Measurements from ENCODE around the gene AUTS2. TPM values are rescaled to one million over a fixed set of nuclear protein-coding genes. Genes with fewer than 3 reads are reported as not detected.

AUTS2 gene
- total and polyA plus RNA-seq, 7 experiments from 2014 or later: 0.40 to 31.7 (median 4.2) TPM

- Histone ChIP-seq H3K4me3 (ENCODE audit: low read length) (no peak overlapping the region), H3K27ac (ENCODE audit: low read depth, low read length) (no peak overlapping the region), H3K36me3 (ENCODE audit: control insufficient read depth in 2 of 3, insufficient read depth in 3 of 3, low read length in 3 of 3) (no peaks in the 10 kb centered on the region), H3K4me1 (ENCODE audit: control insufficient read depth in 2 of 2, insufficient read depth in 2 of 2, low read length in 2 of 2) (no peaks in the 10 kb centered on the region), H3K27me3 (ENCODE audit: control insufficient read depth in 2 of 2, insufficient read depth in 2 of 2, low read length in 2 of 2) (no peaks in the 10 kb centered on the region), H3K9me3 (ENCODE audit: control insufficient read depth in 2 of 3, low read length in 3 of 3) (no peaks in the 10 kb centered on the region)
- POLR2A ChIA-PET: no interaction called here
- intact Hi-C loops (cut with micrococcal nuclease): no loop called here
- Mint-ChIP-seq H3K27me3 (peaks cover 0 to 9% (median 0%) of the 10 kb centered on the region in 5 donors), H3K9me3 (peaks cover 0 to 31% (median 7%) of the 10 kb centered on the region in 11 donors), H3K4me3 (no peak overlapping the region), H3K36me3 (no peaks in the 10 kb centered on the region), H3K27ac (no peak overlapping the region), H3K4me1 (no peaks in the 10 kb centered on the region)
- no peak for DNase-seq
- ATAC-seq: no peak
- CTCF ChIA-PET: interaction anchor here (1.2 kb wide), 1 partner anchor 8 kb away, joined by 3 read pairs; no protein-coding TSS in a partner anchor
Observed at GRCh38 chr7:70837589-70837988, 1239.3 kb downstream of the AUTS2 start.

- no peak for ATAC-seq
- peaks cover 0 to 9% (median 0%) of the 10 kb centered on the region in 5 donors for H3K27me3 Mint-ChIP-seq
- CTCF ChIA-PET: interaction anchor here (1.2 kb wide), 1 partner anchor 9 kb away, joined by 3 read pairs; no protein-coding TSS in a partner anchor
- H3K4me1 ChIP-seq (ENCODE audit: control insufficient read depth in 2 of 2, insufficient read depth in 2 of 2, low read length in 2 of 2): no peaks in the 10 kb centered on the region
- H3K4me3 ChIP-seq (ENCODE audit: low read length): no peak overlapping the region
- H3K36me3 ChIP-seq (ENCODE audit: control insufficient read depth in 2 of 3, insufficient read depth in 3 of 3, low read length in 3 of 3): no peaks in the 10 kb centered on the region
- H3K4me1 Mint-ChIP-seq: no peaks in the 10 kb centered on the region
- no peaks in the 10 kb centered on the region for H3K27me3 ChIP-seq (ENCODE audit: control insufficient read depth in 2 of 2, insufficient read depth in 2 of 2, low read length in 2 of 2)
- H3K27ac Mint-ChIP-seq: no peak overlapping the region
- no peak overlapping the region for H3K27ac ChIP-seq (ENCODE audit: low read depth, low read length)
- DNase-seq: no peak
- H3K36me3 Mint-ChIP-seq: no peaks in the 10 kb centered on the region
- intact Hi-C loops (cut with micrococcal nuclease): no loop called here
- H3K9me3 Mint-ChIP-seq: peaks cover 0 to 31% (median 8%) of the 10 kb centered on the region in 11 donors
- POLR2A ChIA-PET: no interaction called here
- H3K4me3 Mint-ChIP-seq: no peak overlapping the region
- no peaks in the 10 kb centered on the region for H3K9me3 ChIP-seq (ENCODE audit: control insufficient read depth in 2 of 3, low read length in 3 of 3)
Observed at GRCh38 chr7:70838292-70838907, 1240.1 kb downstream of the AUTS2 start.

Data from naive thymus-derived CD4-positive, alpha-beta T cell (primary cell).